Measurements from ENCODE around the gene ATP8B4. TPM values are rescaled to one million over a fixed set of nuclear protein-coding genes. Genes with fewer than 3 reads are reported as not detected.

ATP8B4 gene
- total RNA-seq (2022; extraction: Qiagen RNA extraction; ENCODE audit: low read depth) = 0.57 to 1.4 TPM (median 0.63 TPM) in 5 replicates

DNA sequence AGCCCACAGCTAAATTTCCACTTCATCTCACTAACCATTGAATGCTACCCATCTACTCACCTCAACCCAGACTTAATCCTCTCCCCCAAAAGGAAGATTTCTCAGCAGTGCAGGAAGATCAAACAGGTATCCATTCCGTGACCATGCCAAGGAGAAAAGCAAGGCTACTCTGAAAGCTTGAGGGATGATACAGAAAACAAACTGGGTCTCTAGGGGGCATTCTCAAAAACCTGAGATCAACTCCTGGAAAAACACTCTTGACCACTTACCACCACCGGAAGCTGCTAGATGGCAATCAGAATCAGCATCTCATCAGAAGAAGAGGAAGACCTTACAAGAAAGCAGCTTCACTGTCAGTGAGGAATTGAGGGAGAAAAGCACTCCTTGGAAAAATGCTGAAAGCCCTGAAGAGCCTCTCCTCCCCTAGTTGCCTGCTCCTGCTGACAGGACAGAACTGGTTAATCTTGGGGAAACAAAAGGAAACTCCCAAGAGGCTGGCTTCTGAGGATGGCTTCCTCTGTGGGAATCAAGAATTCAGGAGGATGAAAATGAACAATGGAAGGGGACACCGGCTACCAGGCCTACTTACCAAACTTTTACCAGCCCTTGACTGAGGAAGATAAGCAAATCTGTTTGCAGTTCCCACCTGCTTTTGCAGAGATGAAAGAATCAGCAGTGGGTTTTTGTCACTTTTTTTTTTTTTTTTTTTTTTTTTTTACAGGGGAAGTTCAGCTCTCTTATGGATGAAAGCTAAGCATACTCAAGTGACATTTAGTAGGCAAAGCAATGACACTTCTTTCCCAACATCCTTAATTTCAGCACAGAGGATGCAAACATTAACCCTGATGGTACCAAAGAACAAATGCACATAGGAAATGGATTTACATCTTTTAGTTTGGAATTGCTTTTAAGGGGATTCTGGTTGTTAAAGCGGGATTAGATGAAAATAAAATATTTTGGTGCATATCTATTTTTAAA lies at the start of gene ATP8B4:
TSS of gene ATP8B4 (minus strand) at position 171 of the 978 bp plus-strand sequence. CDS start 12,267 bp downstream, outside the sequence.

Other genes starting within 250 kb of the ATP8B4 start
- 26.6 to 32.2 TPM (median 29.2 TPM) in 5 replicates for gene SLC27A2, start 63.0 kb upstream of the ATP8B4 start, total RNA-seq (2022; extraction: Qiagen RNA extraction; ENCODE audit: low read depth)
- gene HDC, start 146.5 kb upstream of the ATP8B4 start, total RNA-seq (2022; extraction: Qiagen RNA extraction; ENCODE audit: low read depth) = 0.07 to 0.17 TPM (median 0.09 TPM) in 4 of 5 replicates, not detected in the other
- gene GABPB1, start 236.0 kb upstream of the ATP8B4 start, total RNA-seq (2022; extraction: Qiagen RNA extraction; ENCODE audit: low read depth) = 28.5 to 36.6 TPM (median 35.5 TPM) in 5 replicates